HG02798 (cell line): ENCODE data around the gene MET.

Source experiments
- ATAC-seq: cut with Tn5 transposase; IDR thresholded peaks from one replicate; pipeline ENCODE4 v1.9.1; 2021; ENCODE audit warnings: mild to moderate bottlenecking; ENCODE audit not compliant: unreplicated experiment, poor library complexity

Gene MET

GRCh38 chr7:116696707-116697106 is 24.7 kb downstream of the MET start:
- ATAC-seq, result no peak

- ATAC-seq, result no peak
Observed at GRCh38 chr7:116697152-116697551, 25.2 kb downstream of the MET start.

GRCh38 chr7:116697761-116698160 is 25.8 kb downstream of the MET start:
- ATAC-seq, result no peak

DNA sequence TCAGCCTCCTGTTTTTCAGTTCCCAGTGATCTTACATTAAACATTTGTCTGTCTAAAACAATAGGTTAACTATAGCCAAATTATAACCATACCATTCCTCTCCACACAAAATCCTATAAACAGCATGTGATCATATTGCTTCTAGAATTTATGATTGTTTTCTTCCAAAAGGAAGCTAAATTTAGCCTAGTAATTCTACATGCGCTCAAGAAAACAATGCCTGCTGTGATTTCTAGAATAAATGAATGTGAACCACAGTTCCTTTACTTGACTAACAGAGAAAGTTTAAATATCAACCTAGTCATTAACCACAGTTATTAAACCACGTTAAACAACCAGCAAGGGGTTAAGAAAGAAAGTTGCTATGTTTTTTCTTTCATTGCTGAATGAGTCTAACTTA is 26.4 kb downstream of the MET start:
- no peak for ATAC-seq

DNA sequence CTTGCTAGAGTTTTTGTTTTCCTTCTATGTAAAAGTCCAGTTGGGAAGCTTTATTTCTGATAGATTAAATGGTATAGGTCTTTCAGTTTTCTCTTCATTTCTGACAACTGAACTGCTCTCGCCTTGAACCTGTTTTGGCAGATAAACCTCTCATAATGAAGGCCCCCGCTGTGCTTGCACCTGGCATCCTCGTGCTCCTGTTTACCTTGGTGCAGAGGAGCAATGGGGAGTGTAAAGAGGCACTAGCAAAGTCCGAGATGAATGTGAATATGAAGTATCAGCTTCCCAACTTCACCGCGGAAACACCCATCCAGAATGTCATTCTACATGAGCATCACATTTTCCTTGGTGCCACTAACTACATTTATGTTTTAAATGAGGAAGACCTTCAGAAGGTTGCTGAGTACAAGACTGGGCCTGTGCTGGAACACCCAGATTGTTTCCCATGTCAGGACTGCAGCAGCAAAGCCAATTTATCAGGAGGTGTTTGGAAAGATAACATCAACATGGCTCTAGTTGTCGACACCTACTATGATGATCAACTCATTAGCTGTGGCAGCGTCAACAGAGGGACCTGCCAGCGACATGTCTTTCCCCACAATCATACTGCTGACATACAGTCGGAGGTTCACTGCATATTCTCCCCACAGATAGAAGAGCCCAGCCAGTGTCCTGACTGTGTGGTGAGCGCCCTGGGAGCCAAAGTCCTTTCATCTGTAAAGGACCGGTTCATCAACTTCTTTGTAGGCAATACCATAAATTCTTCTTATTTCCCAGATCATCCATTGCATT is 27.1 kb downstream of the MET start:
- ATAC-seq, result no peak

DNA sequence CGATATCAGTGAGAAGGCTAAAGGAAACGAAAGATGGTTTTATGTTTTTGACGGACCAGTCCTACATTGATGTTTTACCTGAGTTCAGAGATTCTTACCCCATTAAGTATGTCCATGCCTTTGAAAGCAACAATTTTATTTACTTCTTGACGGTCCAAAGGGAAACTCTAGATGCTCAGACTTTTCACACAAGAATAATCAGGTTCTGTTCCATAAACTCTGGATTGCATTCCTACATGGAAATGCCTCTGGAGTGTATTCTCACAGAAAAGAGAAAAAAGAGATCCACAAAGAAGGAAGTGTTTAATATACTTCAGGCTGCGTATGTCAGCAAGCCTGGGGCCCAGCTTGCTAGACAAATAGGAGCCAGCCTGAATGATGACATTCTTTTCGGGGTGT is 27.7 kb downstream of the MET start:
- ATAC-seq, result no peak

GRCh38 chr7:116702046-116702785 is 30.2 kb downstream of the MET start:
- no peak for ATAC-seq

DNA sequence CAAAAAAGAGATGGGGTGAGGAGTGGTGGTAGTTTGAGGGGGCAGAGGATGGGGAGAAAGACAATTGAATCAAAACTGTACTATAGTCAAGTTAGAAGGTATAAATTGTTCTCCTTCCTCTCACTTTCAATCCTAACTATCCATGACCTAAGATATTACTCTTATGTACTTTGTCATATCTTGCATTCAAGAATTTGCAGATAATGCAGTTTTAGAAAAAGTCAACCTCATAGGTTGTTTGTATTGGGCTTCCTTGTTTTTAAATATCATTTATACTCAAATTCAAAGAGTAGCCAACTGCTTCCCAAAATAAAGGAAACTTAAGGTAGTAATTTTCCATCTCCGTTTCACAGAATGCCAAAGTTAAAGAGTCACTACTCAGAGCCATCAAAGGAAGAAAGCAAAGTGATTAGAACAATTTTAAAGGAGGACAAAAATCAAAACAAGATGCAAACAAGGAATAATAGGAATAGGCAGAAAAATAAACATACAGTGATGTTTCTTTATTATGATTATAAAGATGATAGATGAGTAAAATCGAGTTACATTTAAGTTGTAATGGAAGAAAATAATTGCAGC is 32.7 kb downstream of the MET start:
- ATAC-seq, result no peak

GRCh38 chr7:116705419-116705818 is 33.4 kb downstream of the MET start:
- no peak for ATAC-seq

- ATAC-seq, result no peak
Observed at GRCh38 chr7:116706668-116707126, 34.7 kb downstream of the MET start.

DNA sequence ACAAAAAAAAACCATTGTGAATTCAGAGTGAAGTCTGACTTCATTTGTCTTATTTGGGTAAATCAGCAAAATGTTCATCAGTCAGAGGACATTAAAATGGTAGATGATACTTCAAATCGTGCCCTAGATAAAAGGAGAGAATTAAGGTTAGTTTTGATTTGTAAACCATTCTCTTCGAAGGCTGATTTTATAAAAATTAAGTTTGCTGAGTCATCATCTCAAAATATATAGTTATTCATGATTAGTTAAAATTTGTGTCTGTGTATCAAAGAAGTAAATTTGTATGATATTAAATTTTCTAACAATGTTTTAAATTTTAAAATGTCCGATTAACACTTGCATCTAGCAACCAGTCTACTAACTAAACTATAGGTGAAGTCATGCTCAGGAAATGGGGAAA is 35.3 kb downstream of the MET start:
- no peak for ATAC-seq

GRCh38 chr7:116708248-116708647 is 36.3 kb downstream of the MET start:
- no peak for ATAC-seq

DNA sequence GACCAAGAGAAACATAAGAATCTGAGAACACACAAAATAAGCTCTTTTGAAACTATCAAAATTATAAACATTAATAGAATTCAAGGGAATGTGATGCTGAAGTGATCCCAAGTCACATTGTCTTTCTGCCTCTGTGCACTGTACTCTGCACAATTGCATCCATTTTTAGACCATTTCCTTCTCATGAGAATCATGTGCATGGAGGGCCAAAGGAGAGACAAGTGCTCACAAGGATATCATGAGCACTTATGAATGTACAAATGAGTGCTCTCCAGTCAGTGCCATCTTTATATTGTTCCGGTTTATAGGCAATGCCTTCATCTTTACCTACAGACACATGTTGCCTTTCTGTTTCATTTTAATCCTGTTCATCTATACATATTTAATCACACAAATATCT is 36.9 kb downstream of the MET start:
- no peak for ATAC-seq

- no peak for ATAC-seq
Observed at GRCh38 chr7:116709336-116709735, 37.3 kb downstream of the MET start.

- no peak for ATAC-seq
Observed at GRCh38 chr7:116710764-116711452, 38.9 kb downstream of the MET start.

DNA sequence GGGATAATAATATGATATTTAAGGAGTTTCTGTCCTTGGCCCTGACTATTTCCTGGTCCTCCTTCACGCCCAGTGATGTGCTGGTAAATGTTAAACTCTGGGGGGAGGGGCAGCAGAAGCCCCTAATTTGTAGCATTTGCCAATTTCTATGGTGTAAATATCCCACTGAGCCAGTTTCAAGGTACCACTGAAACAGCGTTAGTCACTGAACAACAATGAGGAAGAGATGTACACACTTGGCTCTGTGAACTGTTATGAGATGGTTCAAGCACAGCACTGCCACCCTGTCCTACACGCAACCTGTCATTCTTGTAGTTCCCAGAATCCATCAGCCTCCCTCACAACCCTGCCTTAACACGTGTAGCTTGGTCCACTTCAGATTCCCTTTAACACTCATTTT is 39.8 kb downstream of the MET start:
- ATAC-seq, result no peak

DNA sequence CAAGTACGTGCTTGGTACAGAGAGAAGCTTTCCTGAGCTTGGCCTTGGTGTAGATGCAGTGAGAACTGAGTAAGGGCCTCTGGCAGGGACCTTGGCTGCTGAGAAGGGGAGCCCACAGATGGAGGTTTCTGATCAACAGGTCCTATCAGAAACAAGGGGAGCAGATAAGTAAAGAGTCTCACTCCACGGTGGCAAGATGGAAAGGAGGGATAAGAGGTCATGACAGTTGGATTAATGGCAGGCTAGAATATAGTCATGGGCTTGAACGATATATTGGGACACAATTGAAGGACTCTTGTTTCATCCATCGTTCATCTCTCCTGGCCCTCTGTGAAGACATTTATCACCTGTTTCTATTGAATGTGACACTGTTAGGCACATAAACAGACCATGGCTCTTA is 41.5 kb downstream of the MET start:
- ATAC-seq, result no peak

DNA sequence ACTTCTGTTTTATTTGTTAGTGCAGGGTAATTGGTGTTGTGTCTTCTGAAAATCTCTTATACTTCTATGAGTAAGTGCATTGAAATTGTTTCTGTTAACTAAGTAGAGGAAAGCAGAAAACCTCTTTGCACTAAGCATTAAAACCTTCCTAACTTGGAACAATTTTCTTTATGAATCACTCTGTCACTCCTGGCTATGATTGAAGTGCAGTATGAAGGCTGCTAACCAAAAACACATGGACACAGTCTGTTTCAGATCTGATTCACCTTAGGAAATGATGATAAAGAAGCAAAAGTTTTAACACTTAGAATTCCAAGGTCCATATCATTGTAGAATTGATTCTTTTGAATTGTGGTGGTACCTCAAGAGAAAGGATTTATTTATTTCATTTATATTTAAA is 41.9 kb downstream of the MET start:
- ATAC-seq, result no peak

- no peak for ATAC-seq
Observed at GRCh38 chr7:116715077-116715476, 43.1 kb downstream of the MET start.

- ATAC-seq, result no peak
Observed at GRCh38 chr7:116717137-116717536, 45.1 kb downstream of the MET start.
